Uterus (tissue), 2 donors: ENCODE measurements around the gene TRMT2B.

ENCODE experiments used
- POLR2A ChIP-seq, 2 donors: fragments of 450-650 bp; IDR thresholded peaks; one replicate each; pipeline ENCODE4 v1.6.1; 2016; ENCODE audit warnings: antibody characterized with exemption in 2 of 2, mild to moderate bottlenecking in 1 of 2, moderate library complexity in 1 of 2
- TF ChIP-seq, protein P1 (sequence below), 4 experiments: fragments of 200-600 bp in 2 of 4; fragments of 450-650 bp in 2 of 4; sonication (generic) in 2 of 4; IDR thresholded peaks; one replicate each; pipeline ENCODE4 v1.5.1; 2016 to 2019; ENCODE audit warnings: antibody characterized with exemption in 4 of 4, mild to moderate bottlenecking in 2 of 4, moderate library complexity in 1 of 4

DNA sequence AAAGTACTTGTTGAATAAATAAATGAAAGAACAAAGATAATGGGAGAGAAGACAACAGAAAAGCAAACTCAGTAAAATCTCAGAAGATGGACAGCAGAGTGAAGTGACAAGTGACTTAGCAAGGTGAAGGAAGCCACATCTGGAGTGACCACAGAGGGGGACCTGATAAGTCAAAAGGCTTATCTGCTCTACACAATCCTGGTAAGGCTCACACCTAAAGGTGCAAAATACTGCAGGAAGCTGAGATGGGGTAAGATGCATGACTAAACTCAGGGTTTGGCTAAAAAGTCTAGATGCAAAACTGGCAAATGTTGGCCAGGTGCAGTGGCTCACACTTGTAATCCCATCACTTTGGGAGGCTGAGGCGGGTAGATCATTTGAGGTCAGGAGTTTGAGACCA lies 22.2 kb downstream of the TRMT2B start:
- TF ChIP-seq, protein P1, sequence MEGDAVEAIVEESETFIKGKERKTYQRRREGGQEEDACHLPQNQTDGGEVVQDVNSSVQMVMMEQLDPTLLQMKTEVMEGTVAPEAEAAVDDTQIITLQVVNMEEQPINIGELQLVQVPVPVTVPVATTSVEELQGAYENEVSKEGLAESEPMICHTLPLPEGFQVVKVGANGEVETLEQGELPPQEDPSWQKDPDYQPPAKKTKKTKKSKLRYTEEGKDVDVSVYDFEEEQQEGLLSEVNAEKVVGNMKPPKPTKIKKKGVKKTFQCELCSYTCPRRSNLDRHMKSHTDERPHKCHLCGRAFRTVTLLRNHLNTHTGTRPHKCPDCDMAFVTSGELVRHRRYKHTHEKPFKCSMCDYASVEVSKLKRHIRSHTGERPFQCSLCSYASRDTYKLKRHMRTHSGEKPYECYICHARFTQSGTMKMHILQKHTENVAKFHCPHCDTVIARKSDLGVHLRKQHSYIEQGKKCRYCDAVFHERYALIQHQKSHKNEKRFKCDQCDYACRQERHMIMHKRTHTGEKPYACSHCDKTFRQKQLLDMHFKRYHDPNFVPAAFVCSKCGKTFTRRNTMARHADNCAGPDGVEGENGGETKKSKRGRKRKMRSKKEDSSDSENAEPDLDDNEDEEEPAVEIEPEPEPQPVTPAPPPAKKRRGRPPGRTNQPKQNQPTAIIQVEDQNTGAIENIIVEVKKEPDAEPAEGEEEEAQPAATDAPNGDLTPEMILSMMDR (IDR thresholded peaks at IDR 0.05) = no peak
- no peak for TF ChIP-seq POLR2A (IDR thresholded peaks at IDR 0.05)
